ENCODE measurements around the gene MACROD2.

Gene MACROD2

GRCh38 chr20:15895560-15896084 is 1900.3 kb downstream of the MACROD2 start:
- Histone ChIP-seq H3K4me3 (ENCODE audit: low read length) (no peak overlapping the region), H3K4me2 (ENCODE audit: low read length) (no peak overlapping the region), H3K4me1 (ENCODE audit: control insufficient read depth, insufficient read depth, low read length) (peaks cover 12% of the 10 kb centered on the region), H3K27me3 (ENCODE audit: control insufficient read depth, insufficient read depth, low read length) (no peaks in the 10 kb centered on the region), H3K9ac (ENCODE audit: low read depth, low read length) (no peak overlapping the region), H3K9me3 (replicated peaks; ENCODE audit: low read length) (no peaks in the 10 kb centered on the region), H3K36me3 (ENCODE audit: insufficient read depth, low read length) (no peaks in the 10 kb centered on the region)

GRCh38 chr20:15899967-15900366 is 1904.7 kb downstream of the MACROD2 start:
- Histone ChIP-seq H3K4me1 (ENCODE audit: control insufficient read depth, insufficient read depth, low read length) (peaks cover 7% of the 10 kb centered on the region), H3K9me3 (replicated peaks; ENCODE audit: low read length) (no peaks in the 10 kb centered on the region), H3K27me3 (ENCODE audit: control insufficient read depth, insufficient read depth, low read length) (no peaks in the 10 kb centered on the region), H3K9ac (ENCODE audit: low read depth, low read length) (no peak overlapping the region), H3K4me2 (ENCODE audit: low read length) (no peak overlapping the region), H3K4me3 (ENCODE audit: low read length) (no peak overlapping the region), H3K36me3 (ENCODE audit: insufficient read depth, low read length) (no peaks in the 10 kb centered on the region)

GRCh38 chr20:15900443-15900842 is 1905.1 kb downstream of the MACROD2 start:
- Histone ChIP-seq H3K9ac (ENCODE audit: low read depth, low read length) (no peak overlapping the region), H3K4me2 (ENCODE audit: low read length) (no peak overlapping the region), H3K9me3 (replicated peaks; ENCODE audit: low read length) (no peaks in the 10 kb centered on the region), H3K4me1 (ENCODE audit: control insufficient read depth, insufficient read depth, low read length) (peaks cover 6% of the 10 kb centered on the region), H3K36me3 (ENCODE audit: insufficient read depth, low read length) (no peaks in the 10 kb centered on the region), H3K27me3 (ENCODE audit: control insufficient read depth, insufficient read depth, low read length) (no peaks in the 10 kb centered on the region), H3K4me3 (ENCODE audit: low read length) (no peak overlapping the region)

- no peaks in the 10 kb centered on the region for H3K36me3 ChIP-seq (ENCODE audit: insufficient read depth, low read length)
- H3K4me3 ChIP-seq (ENCODE audit: low read length) = no peak overlapping the region
- peaks cover 6% of the 10 kb centered on the region for H3K4me1 ChIP-seq (ENCODE audit: control insufficient read depth, insufficient read depth, low read length)
- no peaks in the 10 kb centered on the region for H3K9me3 ChIP-seq (replicated peaks; ENCODE audit: low read length)
- H3K9ac ChIP-seq (ENCODE audit: low read depth, low read length) = no peak overlapping the region
- H3K4me2 ChIP-seq (ENCODE audit: low read length) = no peak overlapping the region
- H3K27me3 ChIP-seq (ENCODE audit: control insufficient read depth, insufficient read depth, low read length) = no peaks in the 10 kb centered on the region
Measured at GRCh38 chr20:15902493-15902892, 1907.2 kb downstream of the MACROD2 start.

- Histone ChIP-seq H3K9me3 (replicated peaks; ENCODE audit: low read length) (no peaks in the 10 kb centered on the region), H3K27me3 (ENCODE audit: control insufficient read depth, insufficient read depth, low read length) (no peaks in the 10 kb centered on the region)
Measured at GRCh38 chr20:15905661-15906060, 1910.3 kb downstream of the MACROD2 start.

GRCh38 chr20:15909995-15910394 is 1914.7 kb downstream of the MACROD2 start:
- H3K9ac ChIP-seq (ENCODE audit: low read depth, low read length) = no peak overlapping the region

More at GRCh38 chr20:15905661-15906060, 1910.3 kb downstream of the MACROD2 start:
- Histone ChIP-seq H3K4me2 (ENCODE audit: low read length) (no peak overlapping the region), H3K36me3 (ENCODE audit: insufficient read depth, low read length) (no peaks in the 10 kb centered on the region), H3K9ac (ENCODE audit: low read depth, low read length) (no peak overlapping the region), H3K4me1 (ENCODE audit: control insufficient read depth, insufficient read depth, low read length) (no peaks in the 10 kb centered on the region), H3K4me3 (ENCODE audit: low read length) (no peak overlapping the region)

GRCh38 chr20:15911581-15911980 is 1916.3 kb downstream of the MACROD2 start:
- Histone ChIP-seq H3K4me2 (ENCODE audit: low read length) (no peak overlapping the region), H3K36me3 (ENCODE audit: insufficient read depth, low read length) (no peaks in the 10 kb centered on the region), H3K9ac (ENCODE audit: low read depth, low read length) (no peak overlapping the region), H3K27me3 (ENCODE audit: control insufficient read depth, insufficient read depth, low read length) (no peaks in the 10 kb centered on the region), H3K4me1 (ENCODE audit: control insufficient read depth, insufficient read depth, low read length) (no peaks in the 10 kb centered on the region), H3K4me3 (ENCODE audit: low read length) (no peak overlapping the region), H3K9me3 (replicated peaks; ENCODE audit: low read length) (no peaks in the 10 kb centered on the region)

More at GRCh38 chr20:15909995-15910394, 1914.7 kb downstream of the MACROD2 start:
- H3K4me2 ChIP-seq (ENCODE audit: low read length) = no peak overlapping the region
- H3K4me1 ChIP-seq (ENCODE audit: control insufficient read depth, insufficient read depth, low read length) = no peaks in the 10 kb centered on the region
- no peaks in the 10 kb centered on the region for H3K9me3 ChIP-seq (replicated peaks; ENCODE audit: low read length)
- no peaks in the 10 kb centered on the region for H3K27me3 ChIP-seq (ENCODE audit: control insufficient read depth, insufficient read depth, low read length)
- no peak overlapping the region for H3K4me3 ChIP-seq (ENCODE audit: low read length)
- no peaks in the 10 kb centered on the region for H3K36me3 ChIP-seq (ENCODE audit: insufficient read depth, low read length)

GRCh38 chr20:15913391-15914025 is 1918.2 kb downstream of the MACROD2 start:
- Histone ChIP-seq H3K9me3 (replicated peaks; ENCODE audit: low read length) (no peaks in the 10 kb centered on the region), H3K4me1 (ENCODE audit: control insufficient read depth, insufficient read depth, low read length) (no peaks in the 10 kb centered on the region), H3K9ac (ENCODE audit: low read depth, low read length) (no peak overlapping the region), H3K4me3 (ENCODE audit: low read length) (no peak overlapping the region), H3K36me3 (ENCODE audit: insufficient read depth, low read length) (no peaks in the 10 kb centered on the region), H3K27me3 (ENCODE audit: control insufficient read depth, insufficient read depth, low read length) (no peaks in the 10 kb centered on the region), H3K4me2 (ENCODE audit: low read length) (no peak overlapping the region)

GRCh38 chr20:15916623-15917022 is 1921.3 kb downstream of the MACROD2 start:
- no peak overlapping the region for H3K4me2 ChIP-seq (ENCODE audit: low read length)
- no peak overlapping the region for H3K4me3 ChIP-seq (ENCODE audit: low read length)
- no peaks in the 10 kb centered on the region for H3K27me3 ChIP-seq (ENCODE audit: control insufficient read depth, insufficient read depth, low read length)
- H3K4me1 ChIP-seq (ENCODE audit: control insufficient read depth, insufficient read depth, low read length) = no peaks in the 10 kb centered on the region
- H3K9ac ChIP-seq (ENCODE audit: low read depth, low read length) = no peak overlapping the region
- no peaks in the 10 kb centered on the region for H3K9me3 ChIP-seq (replicated peaks; ENCODE audit: low read length)
- no peaks in the 10 kb centered on the region for H3K36me3 ChIP-seq (ENCODE audit: insufficient read depth, low read length)

GRCh38 chr20:15917283-15917682 is 1922.0 kb downstream of the MACROD2 start:
- H3K4me1 ChIP-seq (ENCODE audit: control insufficient read depth, insufficient read depth, low read length) = no peaks in the 10 kb centered on the region
- H3K27me3 ChIP-seq (ENCODE audit: control insufficient read depth, insufficient read depth, low read length) = no peaks in the 10 kb centered on the region
- H3K36me3 ChIP-seq (ENCODE audit: insufficient read depth, low read length) = no peaks in the 10 kb centered on the region
- no peak overlapping the region for H3K4me2 ChIP-seq (ENCODE audit: low read length)
- H3K9me3 ChIP-seq (replicated peaks; ENCODE audit: low read length) = no peaks in the 10 kb centered on the region
- H3K4me3 ChIP-seq (ENCODE audit: low read length) = no peak overlapping the region
- no peak overlapping the region for H3K9ac ChIP-seq (ENCODE audit: low read depth, low read length)

GRCh38 chr20:15918631-15919030 is 1923.3 kb downstream of the MACROD2 start:
- Histone ChIP-seq H3K4me1 (ENCODE audit: control insufficient read depth, insufficient read depth, low read length) (no peaks in the 10 kb centered on the region), H3K27me3 (ENCODE audit: control insufficient read depth, insufficient read depth, low read length) (no peaks in the 10 kb centered on the region), H3K9ac (ENCODE audit: low read depth, low read length) (no peak overlapping the region), H3K36me3 (ENCODE audit: insufficient read depth, low read length) (no peaks in the 10 kb centered on the region), H3K9me3 (replicated peaks; ENCODE audit: low read length) (no peaks in the 10 kb centered on the region), H3K4me2 (ENCODE audit: low read length) (no peak overlapping the region), H3K4me3 (ENCODE audit: low read length) (no peak overlapping the region)

- no peak overlapping the region for H3K4me2 ChIP-seq (ENCODE audit: low read length)
- H3K9ac ChIP-seq (ENCODE audit: low read depth, low read length) = no peak overlapping the region
- no peaks in the 10 kb centered on the region for H3K9me3 ChIP-seq (replicated peaks; ENCODE audit: low read length)
- no peaks in the 10 kb centered on the region for H3K36me3 ChIP-seq (ENCODE audit: insufficient read depth, low read length)
- no peak overlapping the region for H3K4me3 ChIP-seq (ENCODE audit: low read length)
- no peaks in the 10 kb centered on the region for H3K4me1 ChIP-seq (ENCODE audit: control insufficient read depth, insufficient read depth, low read length)
- no peaks in the 10 kb centered on the region for H3K27me3 ChIP-seq (ENCODE audit: control insufficient read depth, insufficient read depth, low read length)
Measured at GRCh38 chr20:15919118-15919517, 1923.8 kb downstream of the MACROD2 start.

Measured in skeletal muscle satellite cell (primary cell).